Measurements from ENCODE around the gene TMEM184B. TPM values are rescaled to one million over a fixed set of nuclear protein-coding genes. Genes with fewer than 3 reads are reported as not detected.

Gene TMEM184B
- polyA plus RNA-seq, 1 donor from 2014 or later: 5.9 TPM

GRCh38 chr22:38257181-38257580, 15.6 kb downstream of the TMEM184B start:
- peaks cover 13 to 33% (median 25%) of the 10 kb centered on the region in 3 donors for H3K4me1 Mint-ChIP-seq
- H3K4me3 Mint-ChIP-seq: no peak overlapping the region
- H3K27ac Mint-ChIP-seq: no peak overlapping the region
- H3K9me3 Mint-ChIP-seq: no peaks in the 10 kb centered on the region
- no peaks in the 10 kb centered on the region for H3K27me3 Mint-ChIP-seq
- H3K36me3 Mint-ChIP-seq: peaks cover 1% of the 10 kb centered on the region

GRCh38 chr22:38255697-38256096, 17.1 kb downstream of the TMEM184B start:
- no peaks in the 10 kb centered on the region for H3K9me3 Mint-ChIP-seq
- no peak overlapping the region for H3K4me3 Mint-ChIP-seq
- H3K4me1 Mint-ChIP-seq: peaks cover 12 to 24% (median 14%) of the 10 kb centered on the region in 3 donors
- peaks cover 1% of the 10 kb centered on the region for H3K36me3 Mint-ChIP-seq
- H3K27me3 Mint-ChIP-seq: no peaks in the 10 kb centered on the region
- H3K27ac Mint-ChIP-seq: no peak overlapping the region

- Mint-ChIP-seq H3K4me1 (peaks cover 3 to 6% (median 4%) of the 10 kb centered on the region in 3 donors), H3K9me3 (no peaks in the 10 kb centered on the region), H3K27ac (no peak overlapping the region), H3K4me3 (no peak overlapping the region), H3K36me3 (peaks cover 8% of the 10 kb centered on the region), H3K27me3 (no peaks in the 10 kb centered on the region)
These were observed 21.5 kb downstream of the TMEM184B start for GRCh38 chr22:38251341-38251692.

DNA sequence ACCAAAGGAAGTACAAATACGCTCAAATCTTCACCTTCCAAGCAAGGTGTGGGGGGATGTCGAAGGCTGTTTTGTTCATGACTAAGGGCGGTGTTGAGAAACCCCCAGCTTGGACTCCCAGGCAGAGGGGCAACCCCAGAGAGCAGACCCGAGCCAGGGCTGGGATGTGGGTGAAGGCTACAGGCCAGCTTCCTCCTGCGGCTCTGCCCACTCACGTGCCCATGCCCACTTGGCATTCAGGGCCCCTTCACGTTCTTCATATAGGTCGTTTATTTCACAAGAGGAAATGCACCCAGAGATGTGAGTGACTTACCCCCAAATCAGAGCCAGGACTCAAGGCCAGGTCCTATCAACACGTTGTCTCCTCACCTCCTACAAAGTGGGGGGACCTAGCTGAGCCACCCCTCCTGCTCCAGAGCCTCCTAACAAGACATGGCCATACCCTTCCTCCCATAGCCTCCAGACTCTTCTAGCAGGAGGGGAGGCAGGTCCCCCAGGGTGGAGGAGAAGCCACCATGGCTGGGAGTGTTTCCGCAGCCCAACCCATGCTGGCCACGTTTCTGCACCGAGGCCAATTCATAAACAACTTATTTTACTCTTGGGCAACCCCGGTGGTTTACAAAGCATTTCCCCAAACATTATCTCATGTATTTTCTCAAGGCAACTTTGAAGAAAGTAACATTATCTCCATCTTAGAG, 22.0 kb downstream of the TMEM184B start:
- Mint-ChIP-seq H3K27ac (no peak overlapping the region), H3K36me3 (peaks cover 8% of the 10 kb centered on the region), H3K27me3 (no peaks in the 10 kb centered on the region), H3K4me3 (no peak overlapping the region), H3K9me3 (no peaks in the 10 kb centered on the region), H3K4me1 (peaks cover 3 to 6% (median 4%) of the 10 kb centered on the region in 3 donors)

- Mint-ChIP-seq H3K4me3 (no peak overlapping the region), H3K36me3 (peaks cover 8% of the 10 kb centered on the region), H3K9me3 (no peaks in the 10 kb centered on the region), H3K27ac (no peak overlapping the region), H3K4me1 (peaks cover 3 to 6% (median 4%) of the 10 kb centered on the region in 3 donors), H3K27me3 (no peaks in the 10 kb centered on the region)
These were observed 22.8 kb downstream of the TMEM184B start for GRCh38 chr22:38249803-38250642.

DNA sequence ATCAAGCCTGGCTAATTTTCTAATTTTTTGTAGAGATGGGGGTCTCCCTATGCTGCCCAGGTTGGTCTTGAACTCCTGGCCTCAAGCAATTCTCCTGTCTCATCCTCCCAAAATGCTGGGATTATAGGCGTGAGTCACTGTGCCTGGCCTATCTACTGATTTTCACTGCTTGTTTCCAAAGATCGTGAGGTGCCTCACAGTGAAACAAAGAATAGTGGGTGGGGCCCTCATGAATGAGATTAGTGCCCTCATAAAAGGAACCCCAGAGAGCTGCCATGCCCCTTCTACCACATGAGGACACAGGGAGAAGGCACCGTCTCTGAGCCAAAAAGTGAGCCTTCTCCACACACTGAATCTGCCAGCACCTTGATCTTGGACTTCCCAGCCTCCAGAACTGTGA, 23.5 kb downstream of the TMEM184B start:
- Mint-ChIP-seq H3K36me3 (peaks cover 8% of the 10 kb centered on the region), H3K4me3 (peak overlapping the region in 1 of 4 donors; percentile 66), H3K27ac (no peak overlapping the region), H3K4me1 (peaks cover 3 to 6% (median 4%) of the 10 kb centered on the region in 3 donors), H3K9me3 (no peaks in the 10 kb centered on the region), H3K27me3 (no peaks in the 10 kb centered on the region)

GRCh38 chr22:38248280-38248679, 24.5 kb downstream of the TMEM184B start:
- H3K27ac Mint-ChIP-seq: peak overlapping the region in 1 of 3 donors; percentile 57
- no peaks in the 10 kb centered on the region for H3K9me3 Mint-ChIP-seq
- H3K27me3 Mint-ChIP-seq: no peaks in the 10 kb centered on the region
- peak overlapping the region in 1 of 4 donors; percentile 31 for H3K4me3 Mint-ChIP-seq
- H3K4me1 Mint-ChIP-seq: peaks cover 3 to 8% (median 6%) of the 10 kb centered on the region in 3 donors
- H3K36me3 Mint-ChIP-seq: peaks cover 13% of the 10 kb centered on the region

DNA sequence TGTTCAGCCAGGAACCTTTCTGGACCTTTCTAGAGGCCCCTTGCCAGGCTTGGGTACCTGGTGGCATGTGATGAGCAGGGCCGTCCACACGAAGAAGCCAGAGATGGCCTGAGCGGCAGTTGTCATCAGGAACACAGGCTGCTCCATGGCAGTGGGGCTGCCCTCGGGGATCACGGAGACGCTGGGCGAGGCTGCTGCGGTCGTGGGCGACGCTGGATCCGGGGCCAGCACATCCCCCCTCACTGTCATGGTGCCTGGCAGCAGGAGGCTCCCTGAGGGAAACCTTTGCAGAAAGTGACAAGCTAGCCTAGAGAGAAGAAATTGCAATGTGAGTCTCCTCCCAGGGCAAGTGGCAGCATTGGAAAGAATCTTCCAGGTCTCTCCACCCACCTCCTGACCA, 25.1 kb downstream of the TMEM184B start:
- Mint-ChIP-seq H3K27ac (peak overlapping the region in 1 of 3 donors; percentile 57), H3K36me3 (peaks cover 12% of the 10 kb centered on the region), H3K4me1 (peaks cover 3 to 8% (median 6%) of the 10 kb centered on the region in 3 donors), H3K9me3 (no peaks in the 10 kb centered on the region), H3K27me3 (no peaks in the 10 kb centered on the region), H3K4me3 (no peak overlapping the region)

GRCh38 chr22:38246692-38247091, 26.1 kb downstream of the TMEM184B start:
- Mint-ChIP-seq H3K27ac (peak overlapping the region in 1 of 3 donors; percentile 76), H3K4me3 (no peak overlapping the region), H3K36me3 (peaks cover 14% of the 10 kb centered on the region), H3K27me3 (no peaks in the 10 kb centered on the region), H3K9me3 (no peaks in the 10 kb centered on the region), H3K4me1 (peaks cover 3 to 9% (median 6%) of the 10 kb centered on the region in 3 donors)

DNA sequence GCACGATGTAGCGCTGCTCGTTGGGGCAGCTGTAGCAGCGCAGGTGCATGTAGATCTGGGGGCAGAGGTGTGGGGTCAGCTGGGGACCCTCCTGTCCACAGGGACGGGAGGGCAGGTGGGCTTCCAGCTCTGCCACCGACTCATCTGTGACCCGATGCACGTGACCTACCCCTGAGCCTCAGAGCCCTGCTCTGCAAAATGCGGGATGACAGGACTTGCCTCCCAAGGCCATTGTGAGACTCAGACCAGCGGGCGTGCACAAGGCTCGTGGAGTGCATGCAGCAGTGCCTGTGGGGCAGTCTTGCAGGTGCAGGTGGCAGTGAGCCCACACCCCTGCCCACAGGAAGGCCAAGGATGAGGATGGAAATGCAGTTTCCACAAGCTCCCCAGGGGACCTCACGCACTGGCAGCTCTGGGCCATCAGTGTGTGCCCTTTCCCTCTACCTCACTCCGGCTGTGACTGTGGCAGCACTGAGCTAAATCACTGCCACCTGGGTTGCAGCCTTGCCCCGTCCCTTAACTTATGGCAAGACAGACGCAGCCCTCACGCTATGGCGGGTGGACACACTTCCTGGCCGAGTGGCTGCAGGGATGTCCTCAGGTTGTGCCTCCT, 26.7 kb downstream of the TMEM184B start:
- peak overlapping the region in 1 of 4 donors; percentile 66 for H3K4me3 Mint-ChIP-seq
- H3K36me3 Mint-ChIP-seq: peaks cover 14% of the 10 kb centered on the region
- H3K27me3 Mint-ChIP-seq: no peaks in the 10 kb centered on the region
- no peaks in the 10 kb centered on the region for H3K9me3 Mint-ChIP-seq
- H3K27ac Mint-ChIP-seq: peak overlapping the region in 1 of 3 donors; percentile 16
- H3K4me1 Mint-ChIP-seq: peaks cover 3 to 9% (median 6%) of the 10 kb centered on the region in 3 donors

DNA sequence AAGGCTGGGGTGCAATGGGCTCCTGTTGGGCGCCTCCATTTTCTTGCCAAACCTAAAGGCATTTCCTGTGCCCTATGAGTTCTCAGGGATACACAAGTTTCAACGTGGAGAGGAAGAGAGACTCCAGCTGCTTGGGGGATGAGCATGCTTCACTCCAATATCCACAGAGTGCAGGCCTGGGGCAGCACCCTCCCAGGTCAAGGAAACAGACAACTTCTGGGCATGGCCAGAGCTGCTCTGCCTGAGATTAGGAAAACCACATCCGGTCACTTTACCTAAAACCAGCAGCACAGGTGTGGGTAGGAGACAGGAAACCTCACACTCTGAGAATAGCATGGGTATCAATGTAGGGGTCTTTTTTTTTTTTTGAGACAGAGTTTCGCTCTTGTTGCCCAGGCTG, 28.7 kb downstream of the TMEM184B start:
- peaks cover 0 to 9% (median 3%) of the 10 kb centered on the region in 3 donors for H3K4me1 Mint-ChIP-seq
- H3K27me3 Mint-ChIP-seq: no peaks in the 10 kb centered on the region
- no peaks in the 10 kb centered on the region for H3K9me3 Mint-ChIP-seq
- no peak overlapping the region for H3K27ac Mint-ChIP-seq
- peaks cover 15% of the 10 kb centered on the region for H3K36me3 Mint-ChIP-seq
- peak overlapping the region in 2 of 4 donors; percentile 65 to 75 for H3K4me3 Mint-ChIP-seq

- Mint-ChIP-seq H3K27ac (no peak overlapping the region), H3K4me3 (peak overlapping the region in 1 of 4 donors; percentile 67), H3K36me3 (peaks cover 13% of the 10 kb centered on the region)
These were observed 29.6 kb downstream of the TMEM184B start for GRCh38 chr22:38243007-38243765.

GRCh38 chr22:38240734-38241252, 32.0 kb downstream of the TMEM184B start:
- Mint-ChIP-seq H3K27ac (peak overlapping the region in 1 of 3 donors; percentile 57), H3K9me3 (no peaks in the 10 kb centered on the region), H3K4me3 (peak overlapping the region in 1 of 4 donors; percentile 28), H3K36me3 (peaks cover 11% of the 10 kb centered on the region), H3K27me3 (no peaks in the 10 kb centered on the region), H3K4me1 (peaks cover 0 to 5% (median 0%) of the 10 kb centered on the region in 3 donors)

More at GRCh38 chr22:38243007-38243765, 29.6 kb downstream of the TMEM184B start:
- H3K4me1 Mint-ChIP-seq: peaks cover 0 to 8% (median 3%) of the 10 kb centered on the region in 3 donors
- no peaks in the 10 kb centered on the region for H3K9me3 Mint-ChIP-seq
- no peaks in the 10 kb centered on the region for H3K27me3 Mint-ChIP-seq

- peaks cover 0 to 5% (median 0%) of the 10 kb centered on the region in 3 donors for H3K4me1 Mint-ChIP-seq
- H3K27ac Mint-ChIP-seq: no peak overlapping the region
These were observed 33.6 kb downstream of the TMEM184B start for GRCh38 chr22:38239101-38239761.

More at GRCh38 chr22:38239101-38239761, 33.6 kb downstream of the TMEM184B start:
- Mint-ChIP-seq H3K9me3 (no peaks in the 10 kb centered on the region), H3K36me3 (peaks cover 11% of the 10 kb centered on the region), H3K4me3 (no peak overlapping the region), H3K27me3 (no peaks in the 10 kb centered on the region)
